ENCODE data around the gene AJAP1.

DNA sequence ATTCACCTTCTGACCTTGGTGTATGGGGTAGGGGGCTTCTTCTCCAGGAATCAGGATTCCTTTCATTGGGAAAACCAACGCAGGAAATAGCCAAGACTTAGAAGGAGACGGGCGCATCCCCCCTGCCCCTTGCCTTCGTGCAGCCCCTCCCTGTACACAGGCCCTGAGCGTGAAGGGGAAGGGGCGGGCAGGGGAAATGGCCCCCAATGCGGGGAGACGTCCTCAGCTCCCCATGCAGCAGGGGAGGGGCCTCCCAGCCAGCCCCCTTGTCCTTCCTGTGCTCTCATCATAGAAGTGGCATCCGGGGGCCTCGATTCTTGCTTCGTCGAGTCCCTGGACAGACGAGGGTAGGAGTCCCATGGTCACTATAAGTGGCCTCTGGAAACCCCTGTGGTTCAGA is 116.9 kb downstream of the AJAP1 start:
- TF ChIP-seq, protein P1, sequence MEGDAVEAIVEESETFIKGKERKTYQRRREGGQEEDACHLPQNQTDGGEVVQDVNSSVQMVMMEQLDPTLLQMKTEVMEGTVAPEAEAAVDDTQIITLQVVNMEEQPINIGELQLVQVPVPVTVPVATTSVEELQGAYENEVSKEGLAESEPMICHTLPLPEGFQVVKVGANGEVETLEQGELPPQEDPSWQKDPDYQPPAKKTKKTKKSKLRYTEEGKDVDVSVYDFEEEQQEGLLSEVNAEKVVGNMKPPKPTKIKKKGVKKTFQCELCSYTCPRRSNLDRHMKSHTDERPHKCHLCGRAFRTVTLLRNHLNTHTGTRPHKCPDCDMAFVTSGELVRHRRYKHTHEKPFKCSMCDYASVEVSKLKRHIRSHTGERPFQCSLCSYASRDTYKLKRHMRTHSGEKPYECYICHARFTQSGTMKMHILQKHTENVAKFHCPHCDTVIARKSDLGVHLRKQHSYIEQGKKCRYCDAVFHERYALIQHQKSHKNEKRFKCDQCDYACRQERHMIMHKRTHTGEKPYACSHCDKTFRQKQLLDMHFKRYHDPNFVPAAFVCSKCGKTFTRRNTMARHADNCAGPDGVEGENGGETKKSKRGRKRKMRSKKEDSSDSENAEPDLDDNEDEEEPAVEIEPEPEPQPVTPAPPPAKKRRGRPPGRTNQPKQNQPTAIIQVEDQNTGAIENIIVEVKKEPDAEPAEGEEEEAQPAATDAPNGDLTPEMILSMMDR (conservative IDR thresholded peaks at IDR 0.05): no peak
- TF ChIP-seq EZH2 (IDR thresholded peaks at IDR 0.05; ENCODE audit: low read depth): no peak
